Adrenal gland (tissue), 5 donors: Measurements from ENCODE around the gene RALY.

Experiments
- POLR2A ChIP-seq, 2 donors: fragments of 450-650 bp; IDR thresholded peaks; one replicate each; pipeline ENCODE4 v1.6.1; 2017; ENCODE audit warnings: antibody characterized with exemption in 2 of 2, mild to moderate bottlenecking in 2 of 2, moderate library complexity in 1 of 2
- TF ChIP-seq, protein P1 (sequence below), 6 experiments: fragments of 450-650 bp in 4 of 6; fragments of 200-600 bp in 2 of 6; sonication (generic) in 1 of 6; IDR thresholded peaks; 1 replicate in 5 of 6; 2 replicates in 1 of 6; pipeline versions ENCODE4 v1.5.1 to v1.8.0; 2016 to 2021; ENCODE audit warnings: antibody characterized with exemption in 6 of 6, mild to moderate bottlenecking in 2 of 6, moderate library complexity in 1 of 6
- donor health status: DM: no; HTN: no; CAD: no.

DNA sequence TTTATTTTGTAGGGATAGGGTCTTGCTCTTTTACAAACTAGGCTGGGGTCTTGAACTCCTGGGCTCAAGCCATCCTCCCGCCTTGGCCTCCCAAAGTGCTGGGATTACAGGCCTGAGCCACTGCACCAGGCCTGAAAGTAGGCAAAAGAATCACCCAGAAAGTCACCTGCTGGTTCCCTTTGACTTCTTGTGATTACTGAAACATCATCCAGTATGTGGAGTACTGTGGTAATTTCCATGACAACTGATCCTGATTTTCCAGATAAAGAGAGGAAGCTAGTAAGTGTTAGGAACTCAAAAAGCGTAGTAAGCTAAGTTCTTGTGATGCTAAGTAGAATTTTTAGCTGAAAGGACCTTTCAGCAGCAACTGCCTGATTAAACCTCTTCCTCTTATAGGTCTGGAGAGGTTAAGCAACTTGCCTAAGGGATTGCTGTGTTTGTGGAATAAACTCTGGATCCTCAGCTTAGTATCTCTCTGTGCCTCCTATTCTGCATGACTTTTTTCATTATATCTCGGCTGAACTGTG lies 16.8 kb downstream of the RALY start:
- TF ChIP-seq, protein P1, sequence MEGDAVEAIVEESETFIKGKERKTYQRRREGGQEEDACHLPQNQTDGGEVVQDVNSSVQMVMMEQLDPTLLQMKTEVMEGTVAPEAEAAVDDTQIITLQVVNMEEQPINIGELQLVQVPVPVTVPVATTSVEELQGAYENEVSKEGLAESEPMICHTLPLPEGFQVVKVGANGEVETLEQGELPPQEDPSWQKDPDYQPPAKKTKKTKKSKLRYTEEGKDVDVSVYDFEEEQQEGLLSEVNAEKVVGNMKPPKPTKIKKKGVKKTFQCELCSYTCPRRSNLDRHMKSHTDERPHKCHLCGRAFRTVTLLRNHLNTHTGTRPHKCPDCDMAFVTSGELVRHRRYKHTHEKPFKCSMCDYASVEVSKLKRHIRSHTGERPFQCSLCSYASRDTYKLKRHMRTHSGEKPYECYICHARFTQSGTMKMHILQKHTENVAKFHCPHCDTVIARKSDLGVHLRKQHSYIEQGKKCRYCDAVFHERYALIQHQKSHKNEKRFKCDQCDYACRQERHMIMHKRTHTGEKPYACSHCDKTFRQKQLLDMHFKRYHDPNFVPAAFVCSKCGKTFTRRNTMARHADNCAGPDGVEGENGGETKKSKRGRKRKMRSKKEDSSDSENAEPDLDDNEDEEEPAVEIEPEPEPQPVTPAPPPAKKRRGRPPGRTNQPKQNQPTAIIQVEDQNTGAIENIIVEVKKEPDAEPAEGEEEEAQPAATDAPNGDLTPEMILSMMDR (IDR thresholded peaks at IDR 0.05) = no peak
- TF ChIP-seq POLR2A (IDR thresholded peaks at IDR 0.05) = no peak
